BJ (cell line): ENCODE results near the gene MYO5A. TPM values are rescaled to one million over a fixed set of nuclear protein-coding genes. Genes with fewer than 3 reads are reported as not detected.

Experiments
- CTCF ChIA-PET: fragments of 350-600 bp; formaldehyde crosslinking; extraction: SDS; loops from one replicate; lab custom pipeline; 2021; ENCODE audit warnings: antibody characterized with exemption, inconsistent platforms; lab: Yijun Ruan, JAX
- POLR2A ChIA-PET: fragments of 300-600 bp; sonication (Branson Sonifier 250); formaldehyde crosslinking; extraction: SDS; loops from one replicate; lab custom pipeline; 2021; ENCODE audit warnings: antibody characterized with exemption; lab: Charles Lee
- DNase-seq: peaks from one replicate; pipeline ENCODE4 v3.0.0-alpha.2; 2011; ENCODE audit warnings: low read depth
- H3K27me3 ChIP-seq: 2 replicates; pipeline ENCODE4 v1.6.0; 2011; ENCODE audit warnings: low read length; ENCODE audit not compliant: control insufficient read depth, insufficient read depth
- H3K36me3 ChIP-seq: 2 replicates; pipeline ENCODE4 v1.5.1; 2011; ENCODE audit warnings: low read length; ENCODE audit not compliant: control insufficient read depth, insufficient read depth
- H3K4me3 ChIP-seq: 2 replicates; pipeline ENCODE4 v1.5.1; 2011; ENCODE audit warnings: low read depth, mild to moderate bottlenecking, control low read depth, low read length
- CTCF ChIP-seq: IDR thresholded peaks from 2 replicates; pipeline ENCODE4 v1.5.1; 2011; ENCODE audit warnings: low read depth, mild to moderate bottlenecking, control low read depth, inconsistent platforms, low read length, moderate library complexity; ENCODE audit not compliant: insufficient read depth
- polyA plus RNA-seq: library from polyadenylated mRNA; depleted of rRNA; stranded (reverse); fragments of >200 nt; gene quantifications from 2 replicates; pipeline ENCODE4 v1.2.3, GENCODE V29; 2011

MYO5A gene
- polyA plus RNA-seq, 1 experiment, result 38.3 TPM

GRCh38 chr15:52379395-52380106 is 149.1 kb downstream of the MYO5A start:
- CTCF ChIA-PET, result interaction anchor here (1.1 kb wide), 2 partner anchors 21 to 48 kb away, joined by 3 to 4 read pairs; no protein-coding TSS in a partner anchor
- H3K27me3 ChIP-seq, result no peaks in the 10 kb centered on the region
- POLR2A ChIA-PET, result no interaction called here
- no peak for DNase-seq
- peaks cover 8% of the 10 kb centered on the region for H3K36me3 ChIP-seq
- no peak for TF ChIP-seq CTCF
- no peak overlapping the region for H3K4me3 ChIP-seq

- no peaks in the 10 kb centered on the region for H3K27me3 ChIP-seq
- CTCF ChIA-PET, result interaction anchor here (1.0 to 1.3 kb wide), 3 partner anchors 11 to 20 kb away, joined by 3 to 4 read pairs (median 4); no protein-coding TSS in a partner anchor
- no peak for DNase-seq
- H3K36me3 ChIP-seq, result peaks cover 11% of the 10 kb centered on the region
- no peak for TF ChIP-seq CTCF
- POLR2A ChIA-PET, result no interaction called here
- no peak overlapping the region for H3K4me3 ChIP-seq
These were observed 149.8 kb downstream of the MYO5A start for GRCh38 chr15:52378746-52379394.

- DNase-seq, result no peak
- TF ChIP-seq CTCF, result no peak
- ChIA-PET CTCF (no interaction called here), POLR2A (no interaction called here)
- H3K4me3 ChIP-seq, result no peak overlapping the region
- H3K27me3 ChIP-seq, result no peaks in the 10 kb centered on the region
- H3K36me3 ChIP-seq, result peaks cover 9% of the 10 kb centered on the region
These were observed 158.7 kb downstream of the MYO5A start for GRCh38 chr15:52370010-52370409.

- no peak for TF ChIP-seq CTCF
- DNase-seq, result no peak
- CTCF ChIA-PET, result interaction anchor here (0.5 kb wide), 1 partner anchor 167 kb away, joined by 3 read pairs; no protein-coding TSS in a partner anchor
- POLR2A ChIA-PET, result no interaction called here
- Histone ChIP-seq H3K27me3 (no peaks in the 10 kb centered on the region), H3K4me3 (no peak overlapping the region), H3K36me3 (peaks cover 8% of the 10 kb centered on the region)
These were observed 159.2 kb downstream of the MYO5A start for GRCh38 chr15:52369455-52369854.

GRCh38 chr15:52369030-52369429 is 159.7 kb downstream of the MYO5A start:
- POLR2A ChIA-PET, result no interaction called here
- no peak for DNase-seq
- CTCF ChIA-PET, result interaction anchor here (0.5 kb wide), 1 partner anchor 168 kb away, joined by 3 read pairs; no protein-coding TSS in a partner anchor
- peaks cover 6% of the 10 kb centered on the region for H3K36me3 ChIP-seq
- TF ChIP-seq CTCF, result no peak
- H3K27me3 ChIP-seq, result no peaks in the 10 kb centered on the region
- no peak overlapping the region for H3K4me3 ChIP-seq
